HepG2 (cell line): Measurements from ENCODE around the gene HEATR1. TPM values are rescaled to one million over a fixed set of nuclear protein-coding genes. Genes with fewer than 3 reads are reported as not detected.

Source experiments
- ATF7-NPFF ChIP-seq: sonication (generic); formaldehyde crosslinking; IDR thresholded peaks from 2 replicates; pipeline ENCODE4 v1.8.1; 2023; ENCODE audit warnings: mild to moderate bottlenecking, low read depth, missing genetic modification reagents, moderate library complexity
- BHLHE40 ChIP-seq: IDR thresholded peaks from 2 replicates; pipeline ENCODE4 v1.6.1; 2011; ENCODE audit warnings: low read length, improper control_type of control experiment
- DNMT1 ChIP-seq: sonication (generic); formaldehyde crosslinking; IDR thresholded peaks from 2 replicates; pipeline ENCODE4 v1.5.1; 2020; ENCODE audit warnings: mild to moderate bottlenecking, missing genetic modification reagents
- ESRRA ChIP-seq: sonication (generic); formaldehyde crosslinking; IDR thresholded peaks from 2 replicates; pipeline ENCODE4 v1.5.1; 2020; ENCODE audit warnings: mild to moderate bottlenecking, low read depth, missing genetic modification reagents
- MBNL3 ChIP-seq: fragments of 250-450 bp; sonication (Bioruptor Pico); conservative IDR thresholded peaks from 2 replicates; pipeline ENCODE4 v1.8.0; 2022; ENCODE audit warnings: mild to moderate bottlenecking, inconsistent platforms
- REL ChIP-seq: sonication (generic); formaldehyde crosslinking; conservative IDR thresholded peaks from 2 replicates; pipeline ENCODE4 v1.8.0; 2022; ENCODE audit warnings: mild to moderate bottlenecking, missing genetic modification reagents, moderate library complexity
- RFXANK ChIP-seq: IDR thresholded peaks from 2 replicates; pipeline ENCODE4 v1.6.1; 2016
- SRF ChIP-seq: IDR thresholded peaks from 2 replicates; pipeline ENCODE4 v1.6.1; 2011; ENCODE audit warnings: mild to moderate bottlenecking, low read depth, low read length, moderate library complexity
- THYN1 ChIP-seq: sonication (generic); formaldehyde crosslinking; IDR thresholded peaks from 2 replicates; pipeline ENCODE4 v1.8.1; 2023; ENCODE audit warnings: low read depth, mild to moderate bottlenecking, moderate library complexity, missing genetic modification reagents, borderline replicate concordance
- ZMYM2 ChIP-seq: sonication (generic); formaldehyde crosslinking; IDR thresholded peaks from 2 replicates; pipeline ENCODE4 v1.8.0; 2022; ENCODE audit warnings: mild to moderate bottlenecking, missing genetic modification reagents
- ZMYM3 ChIP-seq: sonication (generic); formaldehyde crosslinking; IDR thresholded peaks from 2 replicates; pipeline ENCODE4 v1.5.1; 2020; ENCODE audit warnings: mild to moderate bottlenecking, missing genetic modification reagents
- ZNF281 ChIP-seq: sonication (generic); formaldehyde crosslinking; IDR thresholded peaks from 2 replicates; pipeline ENCODE4 v1.4.0; 2020; ENCODE audit warnings: missing genetic modification reagents, borderline replicate concordance
- ZNF614 ChIP-seq: IDR thresholded peaks from 2 replicates; pipeline ENCODE4 v1.6.1; 2018; ENCODE audit warnings: missing biosample characterization, missing genetic modification reagents, inconsistent platforms, borderline replicate concordance
- ZNF746 ChIP-seq: sonication (generic); formaldehyde crosslinking; IDR thresholded peaks from 2 replicates; pipeline ENCODE4 v1.8.0; 2022; ENCODE audit warnings: mild to moderate bottlenecking, missing genetic modification reagents
- ZNF878 ChIP-seq: sonication (generic); formaldehyde crosslinking; IDR thresholded peaks from 2 replicates; pipeline ENCODE4 v1.8.1; 2023; ENCODE audit warnings: mild to moderate bottlenecking, missing genetic modification reagents, moderate library complexity
- polyA plus RNA-seq, 8 experiments: library from polyadenylated mRNA; depleted of rRNA in 3 of 8; stranded (reverse) in 7 of 8; unstranded in 1 of 8; fragments of >200 nt; fragmentation: Illumina TruSeq in 4 of 8; extraction: Trizol in 4 of 8; gene quantifications; 2 replicates each; pipeline versions ENCODE4 v1.2.1 to v1.2.3, GENCODE V29; 2011 to 2016; ENCODE audit warnings: low read depth in 4 of 8, missing spikeins in 1 of 8, mixed read lengths in 1 of 8; ENCODE audit not compliant: insufficient read depth in 1 of 8
- total RNA-seq, 5 experiments: library from RNA; depleted of rRNA; stranded (reverse); fragments of >200 nt; fragmentation: Illumina TruSeq; extraction: Trizol; gene quantifications; 2 replicates each; pipeline ENCODE4 v1.2.3, GENCODE V29; 2016; ENCODE audit warnings: low read depth in 1 of 5
- TF ChIP-seq, protein P1 (sequence below): sonication (generic); formaldehyde crosslinking; IDR thresholded peaks from 2 replicates; pipeline ENCODE4 v1.4.0; 2020; ENCODE audit warnings: missing genetic modification reagents
- TF ChIP-seq, protein P2 (sequence below): IDR thresholded peaks from 2 replicates; pipeline ENCODE4 v1.6.1; 2016; ENCODE audit warnings: mild to moderate bottlenecking
- TF ChIP-seq, protein P3 (sequence below): sonication (generic); formaldehyde crosslinking; IDR thresholded peaks from 2 replicates; pipeline ENCODE4 v1.5.1; 2020; ENCODE audit warnings: missing genetic modification reagents, mild to moderate bottlenecking, borderline replicate concordance
- TF ChIP-seq, protein P4 (sequence below): sonication (generic); formaldehyde crosslinking; IDR thresholded peaks from 2 replicates; pipeline ENCODE4 v1.9.0; 2022; ENCODE audit warnings: missing genetic modification reagents, mild to moderate bottlenecking, borderline replicate concordance

The HEATR1 gene
- total and polyA plus RNA-seq, 2 of the 13 experiments (the other 11 are each of a cell fraction or from before 2014, with no cell fraction given) = 10.2 to 45.8 TPM

- TF ChIP-seq ZNF746 (CRISPR knock-in tag) (no peak), ZMYM2 (CRISPR knock-in tag) (no peak), ATF7-NPFF (CRISPR knock-in tag) (no peak), RFXANK (no peak), THYN1 (CRISPR knock-in tag) (no peak), MBNL3 (CRISPR knock-in tag) (no peak), ZNF281 (peak; percentile 83), SRF (no peak), ZMYM3 (CRISPR knock-in tag) (no peak; the same call in 1 of the 2 replicates), DNMT1 (CRISPR knock-in tag) (no peak), ZNF614 (no peak), ZNF878 (CRISPR knock-in tag) (no peak), ESRRA (CRISPR knock-in tag) (peak; percentile 33; the same call in 1 of the 2 replicates), BHLHE40 (no peak), REL (no peak)
- TF ChIP-seq, protein P1, sequence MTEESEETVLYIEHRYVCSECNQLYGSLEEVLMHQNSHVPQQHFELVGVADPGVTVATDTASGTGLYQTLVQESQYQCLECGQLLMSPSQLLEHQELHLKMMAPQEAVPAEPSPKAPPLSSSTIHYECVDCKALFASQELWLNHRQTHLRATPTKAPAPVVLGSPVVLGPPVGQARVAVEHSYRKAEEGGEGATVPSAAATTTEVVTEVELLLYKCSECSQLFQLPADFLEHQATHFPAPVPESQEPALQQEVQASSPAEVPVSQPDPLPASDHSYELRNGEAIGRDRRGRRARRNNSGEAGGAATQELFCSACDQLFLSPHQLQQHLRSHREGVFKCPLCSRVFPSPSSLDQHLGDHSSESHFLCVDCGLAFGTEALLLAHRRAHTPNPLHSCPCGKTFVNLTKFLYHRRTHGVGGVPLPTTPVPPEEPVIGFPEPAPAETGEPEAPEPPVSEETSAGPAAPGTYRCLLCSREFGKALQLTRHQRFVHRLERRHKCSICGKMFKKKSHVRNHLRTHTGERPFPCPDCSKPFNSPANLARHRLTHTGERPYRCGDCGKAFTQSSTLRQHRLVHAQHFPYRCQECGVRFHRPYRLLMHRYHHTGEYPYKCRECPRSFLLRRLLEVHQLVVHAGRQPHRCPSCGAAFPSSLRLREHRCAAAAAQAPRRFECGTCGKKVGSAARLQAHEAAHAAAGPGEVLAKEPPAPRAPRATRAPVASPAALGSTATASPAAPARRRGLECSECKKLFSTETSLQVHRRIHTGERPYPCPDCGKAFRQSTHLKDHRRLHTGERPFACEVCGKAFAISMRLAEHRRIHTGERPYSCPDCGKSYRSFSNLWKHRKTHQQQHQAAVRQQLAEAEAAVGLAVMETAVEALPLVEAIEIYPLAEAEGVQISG (CRISPR knock-in tag) = peak; percentile 27
- TF ChIP-seq, protein P2, sequence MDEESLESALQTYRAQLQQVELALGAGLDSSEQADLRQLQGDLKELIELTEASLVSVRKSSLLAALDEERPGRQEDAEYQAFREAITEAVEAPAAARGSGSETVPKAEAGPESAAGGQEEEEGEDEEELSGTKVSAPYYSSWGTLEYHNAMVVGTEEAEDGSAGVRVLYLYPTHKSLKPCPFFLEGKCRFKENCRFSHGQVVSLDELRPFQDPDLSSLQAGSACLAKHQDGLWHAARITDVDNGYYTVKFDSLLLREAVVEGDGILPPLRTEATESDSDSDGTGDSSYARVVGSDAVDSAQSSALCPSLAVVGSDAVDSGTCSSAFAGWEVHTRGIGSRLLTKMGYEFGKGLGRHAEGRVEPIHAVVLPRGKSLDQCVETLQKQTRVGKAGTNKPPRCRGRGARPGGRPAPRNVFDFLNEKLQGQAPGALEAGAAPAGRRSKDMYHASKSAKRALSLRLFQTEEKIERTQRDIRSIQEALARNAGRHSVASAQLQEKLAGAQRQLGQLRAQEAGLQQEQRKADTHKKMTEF (CRISPR knock-in tag) = peak; percentile 30
- TF ChIP-seq, protein P3, sequence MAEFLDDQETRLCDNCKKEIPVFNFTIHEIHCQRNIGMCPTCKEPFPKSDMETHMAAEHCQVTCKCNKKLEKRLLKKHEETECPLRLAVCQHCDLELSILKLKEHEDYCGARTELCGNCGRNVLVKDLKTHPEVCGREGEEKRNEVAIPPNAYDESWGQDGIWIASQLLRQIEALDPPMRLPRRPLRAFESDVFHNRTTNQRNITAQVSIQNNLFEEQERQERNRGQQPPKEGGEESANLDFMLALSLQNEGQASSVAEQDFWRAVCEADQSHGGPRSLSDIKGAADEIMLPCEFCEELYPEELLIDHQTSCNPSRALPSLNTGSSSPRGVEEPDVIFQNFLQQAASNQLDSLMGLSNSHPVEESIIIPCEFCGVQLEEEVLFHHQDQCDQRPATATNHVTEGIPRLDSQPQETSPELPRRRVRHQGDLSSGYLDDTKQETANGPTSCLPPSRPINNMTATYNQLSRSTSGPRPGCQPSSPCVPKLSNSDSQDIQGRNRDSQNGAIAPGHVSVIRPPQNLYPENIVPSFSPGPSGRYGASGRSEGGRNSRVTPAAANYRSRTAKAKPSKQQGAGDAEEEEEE (CRISPR knock-in tag) = no peak
- TF ChIP-seq, protein P4, sequence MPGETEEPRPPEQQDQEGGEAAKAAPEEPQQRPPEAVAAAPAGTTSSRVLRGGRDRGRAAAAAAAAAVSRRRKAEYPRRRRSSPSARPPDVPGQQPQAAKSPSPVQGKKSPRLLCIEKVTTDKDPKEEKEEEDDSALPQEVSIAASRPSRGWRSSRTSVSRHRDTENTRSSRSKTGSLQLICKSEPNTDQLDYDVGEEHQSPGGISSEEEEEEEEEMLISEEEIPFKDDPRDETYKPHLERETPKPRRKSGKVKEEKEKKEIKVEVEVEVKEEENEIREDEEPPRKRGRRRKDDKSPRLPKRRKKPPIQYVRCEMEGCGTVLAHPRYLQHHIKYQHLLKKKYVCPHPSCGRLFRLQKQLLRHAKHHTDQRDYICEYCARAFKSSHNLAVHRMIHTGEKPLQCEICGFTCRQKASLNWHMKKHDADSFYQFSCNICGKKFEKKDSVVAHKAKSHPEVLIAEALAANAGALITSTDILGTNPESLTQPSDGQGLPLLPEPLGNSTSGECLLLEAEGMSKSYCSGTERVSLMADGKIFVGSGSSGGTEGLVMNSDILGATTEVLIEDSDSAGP = no peak
These were observed 81.2 kb downstream of the HEATR1 start (continued) for GRCh38 chr1:236522937-236523703.
